Heart right ventricle (tissue), 16 donors: ENCODE data around the gene CASP6. TPM values are rescaled to one million over a fixed set of nuclear protein-coding genes. Genes with fewer than 3 reads are reported as not detected.

ENCODE experiments used
- ATAC-seq, 8 donors: fragments of 200-7000 bp; cut with Tn5 transposase; one replicate each; pipeline ENCODE4 v1.9.1; 2020; ENCODE audit warnings: mild to moderate bottlenecking in 8 of 8, moderate library complexity in 8 of 8, moderate number of reproducible peaks in 1 of 8
- DNase-seq, 2 donors: peaks; one replicate each; pipeline ENCODE4 v3.0.0-alpha.2; 2020
- H3K27ac ChIP-seq, 10 donors: fragments of 200-600 bp; sonication (generic) in 2 of 10; one replicate each; pipeline versions ENCODE4 v1.5.0 to v1.8.0; 2020 to 2022; ENCODE audit warnings: mild to moderate bottlenecking in 3 of 10
- H3K27me3 ChIP-seq, 7 donors: fragments of 200-600 bp; one replicate each; pipeline ENCODE4 v1.8.0; 2021 to 2022; ENCODE audit warnings: mild to moderate bottlenecking in 2 of 7
- H3K36me3 ChIP-seq, 9 donors: fragments of 200-600 bp; sonication (generic) in 1 of 9; one replicate each; pipeline versions ENCODE4 v1.5.0 to v1.8.0; 2020 to 2022; ENCODE audit warnings: mild to moderate bottlenecking in 2 of 9
- H3K4me1 ChIP-seq, 9 donors: fragments of 200-600 bp; sonication (generic) in 1 of 9; one replicate each; pipeline versions ENCODE4 v1.5.0 to v1.8.0; 2020 to 2022; ENCODE audit warnings: mild to moderate bottlenecking in 4 of 9
- H3K4me3 ChIP-seq, 10 donors: fragments of 200-600 bp; sonication (generic) in 2 of 10; one replicate each; pipeline versions ENCODE4 v1.5.0 to v1.8.0; 2020 to 2022; ENCODE audit warnings: mild to moderate bottlenecking in 7 of 10, moderate library complexity in 2 of 10
- H3K9me3 ChIP-seq, 11 donors: fragments of 200-600 bp in 10 of 11; sonication (generic) in 2 of 11; one replicate each; pipeline versions ENCODE4 v1.5.0 to v1.8.0; 2013 to 2022; ENCODE audit warnings: mild to moderate bottlenecking in 2 of 11, control low read depth in 1 of 11, moderate library complexity in 1 of 11
- WGBS, 2 donors: extraction: QIAGEN DNeasy Blood & Tissue Kit; methylation state at CpG; one replicate each; pipeline ENCODE4 v1.1.7; 2013; ENCODE audit warnings: inconsistent platforms in 1 of 2; 5-methylcytosine and 5-hydroxymethylcytosine counted together
- intact Hi-C, 10 donors: fragments of 100-400 bp; cut with DNase I; formaldehyde crosslinking; loops; one replicate each; pipeline versions ENCODE4 v1.11.1 to v1.14.2; 2022
- polyA plus RNA-seq, 2 donors: library from polyadenylated mRNA; stranded (reverse); fragments of 200-250 nt; gene quantifications; one replicate each; pipeline ENCODE4 v1.2.3, GENCODE V29; 2013
- total RNA-seq, 10 donors: library from RNA; stranded (reverse); fragmentation: NEBNext Ultra II Directional in 3 of 10; extraction: Animal tissue kit (Norgen Biotek cat#: 25700) in 3 of 10; gene quantifications; one replicate each; pipeline versions ENCODE4 v1.2.1 to v1.2.4, GENCODE V29; 2021 to 2023
- TF ChIP-seq, protein P1 (sequence below), 9 donors: fragments of 200-600 bp; sonication (generic) in 2 of 9; IDR thresholded peaks; one replicate each; pipeline versions ENCODE4 v1.5.0 to v1.8.0; 2021 to 2022; ENCODE audit warnings: antibody characterized with exemption in 9 of 9, mild to moderate bottlenecking in 5 of 9, moderate library complexity in 1 of 9
- donor health status: Arrhythmogenic right ventricular cardiomyopathy.
- donor health status: ischemic (EF 13 %, LVEDD 7.1; RV severe dilation, severe dysfunction).
- donor health status: healthy with polysubstance abuse.
- donor health status: DM: no; HTN: yes; CAD: no.
- donor health status: DM: no; HTN: no; CAD: no.
- donor health status: ischemic (EF 25% LVEDD 6.9; RV normal size, moderate dysfunction).
- donor health status: ischemic (EF 25% LVEDD 5.7; RV mildly dilated, moderate dysfunction).
- donor health status: healthy.
- donor health status: DM: yes; HTN: yes; CAD: no.
- donor health status: Ischemic cardiomyopathy.
- donor health status: ischemic (EF 35%, LVEDD 5.7; RV mildly dilated, moderate dysfunction).
- donor health status: nonischemic (EF 11% LVEDD 7.7; RV severe dilation, severe dysfunction).
- donor health status: DM: yes; HTN: yes; CAD: no.
- donor health status: PGD.
- donor health status: ischemic (EF 29% LVEDD 5.4; RV normal size, mild dysfunction).
- donor health status: nonischemic (EF 23%, LVEDD 6.1; RV moderate dilation, normal function).

CASP6 gene
- total and polyA plus RNA-seq, 12 donors: 3.0 to 10.2 (median 6.2) TPM

GRCh38 chr4:109749388-109750082 lies 46.3 kb upstream of the CASP6 start:
- H3K27ac ChIP-seq: no peak overlapping the region
- H3K4me3 ChIP-seq: no peak overlapping the region
- no peaks in the 10 kb centered on the region for H3K4me1 ChIP-seq
- H3K9me3 ChIP-seq: no peaks in the 10 kb centered on the region
- ATAC-seq (no peak), DNase-seq (no peak)
- WGBS, 2 donors: 73 to 85% methylated on average over 7 of the region's 7 CpGs
- peaks cover 0 to 32% (median 0%) of the 10 kb centered on the region in 9 donors for H3K36me3 ChIP-seq
- TF ChIP-seq, protein P1, sequence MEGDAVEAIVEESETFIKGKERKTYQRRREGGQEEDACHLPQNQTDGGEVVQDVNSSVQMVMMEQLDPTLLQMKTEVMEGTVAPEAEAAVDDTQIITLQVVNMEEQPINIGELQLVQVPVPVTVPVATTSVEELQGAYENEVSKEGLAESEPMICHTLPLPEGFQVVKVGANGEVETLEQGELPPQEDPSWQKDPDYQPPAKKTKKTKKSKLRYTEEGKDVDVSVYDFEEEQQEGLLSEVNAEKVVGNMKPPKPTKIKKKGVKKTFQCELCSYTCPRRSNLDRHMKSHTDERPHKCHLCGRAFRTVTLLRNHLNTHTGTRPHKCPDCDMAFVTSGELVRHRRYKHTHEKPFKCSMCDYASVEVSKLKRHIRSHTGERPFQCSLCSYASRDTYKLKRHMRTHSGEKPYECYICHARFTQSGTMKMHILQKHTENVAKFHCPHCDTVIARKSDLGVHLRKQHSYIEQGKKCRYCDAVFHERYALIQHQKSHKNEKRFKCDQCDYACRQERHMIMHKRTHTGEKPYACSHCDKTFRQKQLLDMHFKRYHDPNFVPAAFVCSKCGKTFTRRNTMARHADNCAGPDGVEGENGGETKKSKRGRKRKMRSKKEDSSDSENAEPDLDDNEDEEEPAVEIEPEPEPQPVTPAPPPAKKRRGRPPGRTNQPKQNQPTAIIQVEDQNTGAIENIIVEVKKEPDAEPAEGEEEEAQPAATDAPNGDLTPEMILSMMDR (IDR thresholded peaks at IDR 0.05): no peak
- intact Hi-C loops: no loop called here
- no peaks in the 10 kb centered on the region for H3K27me3 ChIP-seq

- WGBS, 2 donors: 90 to 93% methylated on average over 1 of the region's 1 CpG
- intact Hi-C loops: no loop called here
- H3K27me3 ChIP-seq: no peaks in the 10 kb centered on the region
Observed at GRCh38 chr4:109748114-109748513, 44.9 kb upstream of the CASP6 start.

GRCh38 chr4:109746728-109747127 lies 43.5 kb upstream of the CASP6 start:
- WGBS, 2 donors: 83 to 87% methylated on average over 2 of the region's 2 CpGs
- peaks cover 0 to 56% (median 0%) of the 10 kb centered on the region in 9 donors for H3K36me3 ChIP-seq
- DNase-seq (no peak), ATAC-seq (no peak)
- no peaks in the 10 kb centered on the region for H3K4me1 ChIP-seq
- no peak overlapping the region for H3K27ac ChIP-seq
- TF ChIP-seq, protein P1 (IDR thresholded peaks at IDR 0.05): no peak
- H3K4me3 ChIP-seq: no peak overlapping the region
- no peaks in the 10 kb centered on the region for H3K27me3 ChIP-seq
- intact Hi-C loops: no loop called here
- H3K9me3 ChIP-seq: no peaks in the 10 kb centered on the region

More at GRCh38 chr4:109748114-109748513, 44.9 kb upstream of the CASP6 start:
- Histone ChIP-seq H3K4me3 (no peak overlapping the region), H3K36me3 (peaks cover 0 to 43% (median 0%) of the 10 kb centered on the region in 9 donors), H3K9me3 (no peaks in the 10 kb centered on the region), H3K4me1 (no peaks in the 10 kb centered on the region), H3K27ac (no peak overlapping the region)
- no peak for DNase-seq
- ATAC-seq: no peak
- TF ChIP-seq, protein P1 (IDR thresholded peaks at IDR 0.05): no peak

DNA sequence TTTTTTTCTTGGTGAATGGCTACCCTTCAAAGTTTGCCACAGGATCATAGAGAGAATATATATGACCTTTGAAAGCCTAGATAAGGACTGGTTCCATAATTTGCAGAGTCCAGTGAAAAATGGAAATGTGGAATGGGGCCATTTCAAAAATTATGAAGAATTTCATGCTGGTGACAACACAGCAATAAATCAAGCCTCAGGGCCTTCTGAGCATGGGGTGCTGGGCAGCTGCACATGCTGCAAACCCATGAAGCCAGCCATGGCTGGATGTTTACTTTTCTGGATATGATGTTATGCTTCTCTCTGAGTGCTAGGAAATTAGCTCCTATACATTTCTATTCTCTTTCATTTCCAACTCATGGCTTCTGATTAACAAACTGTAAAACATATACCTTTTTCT lies 42.6 kb upstream of the CASP6 start:
- intact Hi-C loops: no loop called here
- Histone ChIP-seq H3K27me3 (no peaks in the 10 kb centered on the region), H3K9me3 (no peaks in the 10 kb centered on the region), H3K27ac (no peak overlapping the region), H3K4me3 (no peak overlapping the region), H3K36me3 (peaks cover 0 to 65% (median 0%) of the 10 kb centered on the region in 9 donors), H3K4me1 (no peaks in the 10 kb centered on the region)
- TF ChIP-seq, protein P1 (IDR thresholded peaks at IDR 0.05): no peak
- DNase-seq (no peak), ATAC-seq (no peak)
